GM19467 (cell line): Measurements from ENCODE around the gene FTL.
"Not testable (repeated sequence)": the region's sequence is repeated elsewhere in the genome, so short reads cannot be mapped to it uniquely, and the experiment has no call there.

Source experiments
- ATAC-seq: cut with Tn5 transposase; IDR thresholded peaks from one replicate; pipeline ENCODE4 v1.9.1; 2021; ENCODE audit warnings: mild to moderate bottlenecking, moderate library complexity; ENCODE audit not compliant: unreplicated experiment

The FTL gene

GRCh38 chr19:48965040-48965805 is at the start of gene FTL:
Gene FTL, plus strand, starts transcription at chr19:48965309. Its CDS starts 199 bp downstream, at chr19:48965508.
- ATAC-seq: peak; percentile 48

- no peak for ATAC-seq
These were observed 49.4 kb upstream of the FTL start for GRCh38 chr19:48915757-48916156.

- ATAC-seq: no peak
These were observed 47.0 kb upstream of the FTL start for GRCh38 chr19:48918071-48918470.

GRCh38 chr19:48918801-48919247 is 46.3 kb upstream of the FTL start:
- ATAC-seq: no peak

DNA sequence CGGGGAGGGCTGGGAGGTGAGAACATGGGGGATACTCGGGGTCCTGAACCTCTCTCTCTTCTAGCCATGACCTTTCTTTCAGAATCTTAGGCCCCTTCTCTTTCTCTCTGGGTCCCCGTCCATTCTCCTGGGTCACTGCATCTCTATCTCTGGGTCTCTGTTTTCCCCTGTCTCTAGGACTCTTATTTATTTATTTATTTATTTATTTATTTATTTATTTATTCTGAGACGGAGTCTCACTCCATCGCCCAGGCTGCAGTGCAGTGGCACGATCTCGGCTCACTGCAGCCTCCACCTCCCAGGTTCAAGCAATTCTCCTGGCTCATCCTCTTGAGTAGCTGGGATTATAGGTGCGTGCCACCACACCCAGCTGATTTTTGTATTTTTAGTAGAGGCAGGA is 45.8 kb upstream of the FTL start:
- not testable (repeated sequence) for ATAC-seq

- no peak for ATAC-seq
These were observed 44.2 kb upstream of the FTL start for GRCh38 chr19:48920949-48921348.

GRCh38 chr19:48921721-48922500 is 43.2 kb upstream of the FTL start:
- ATAC-seq: no peak

- ATAC-seq: no peak
These were observed 42.3 kb upstream of the FTL start for GRCh38 chr19:48922548-48923490.

DNA sequence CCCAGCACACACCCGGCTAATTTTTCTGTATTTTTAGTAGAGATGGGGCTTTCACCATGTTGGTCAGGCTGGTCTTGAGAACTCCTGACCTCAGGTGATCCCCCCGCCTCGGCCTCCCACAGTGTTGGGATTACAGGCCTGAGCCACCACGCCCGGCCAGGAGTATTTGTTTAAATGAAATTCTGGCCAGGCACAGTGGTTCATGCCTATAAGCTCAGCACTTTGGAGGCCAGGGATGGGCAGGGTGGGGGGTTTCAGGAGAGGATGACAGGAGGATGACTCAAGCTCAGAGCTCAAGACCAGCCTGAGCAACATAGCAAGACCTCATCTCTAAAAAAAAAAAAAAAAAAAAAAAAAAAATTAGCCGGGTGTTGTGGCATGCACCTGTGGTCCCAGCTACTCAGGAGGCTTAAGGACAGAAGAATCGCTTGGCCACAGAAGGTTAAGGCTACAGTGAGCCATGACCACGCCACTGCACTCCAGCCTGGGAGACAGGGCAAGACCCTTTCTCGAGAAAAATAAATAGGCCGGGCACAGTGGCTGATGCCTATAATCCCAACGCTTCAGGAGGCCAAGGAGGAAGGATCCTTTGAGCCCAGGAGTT is 39.8 kb upstream of the FTL start:
- no peak for ATAC-seq

GRCh38 chr19:48925890-48926289 is 39.2 kb upstream of the FTL start:
- ATAC-seq: not testable (repeated sequence)

DNA sequence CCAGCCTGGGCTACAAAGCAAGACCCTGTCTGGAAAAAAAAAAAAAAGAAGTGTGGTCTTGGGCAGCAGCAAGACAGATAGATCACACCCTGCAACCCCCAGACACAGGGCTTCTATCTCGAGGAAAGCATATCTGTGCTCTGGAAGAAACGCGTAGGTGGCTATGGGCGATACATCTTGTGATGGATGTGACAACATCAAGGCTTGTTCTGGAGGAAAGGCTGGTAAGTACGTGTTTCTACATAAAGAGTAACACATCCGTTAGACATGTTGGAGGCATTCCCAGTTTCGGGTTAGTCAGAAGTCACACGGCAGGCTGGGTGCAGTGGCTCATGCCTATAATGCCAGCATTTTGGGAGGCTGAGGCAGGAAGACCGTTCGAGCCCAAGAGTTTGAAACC is 38.2 kb upstream of the FTL start:
- ATAC-seq: no peak

- ATAC-seq: not testable (repeated sequence)
These were observed 37.4 kb upstream of the FTL start for GRCh38 chr19:48927692-48928091.

- ATAC-seq: no peak
These were observed 36.7 kb upstream of the FTL start for GRCh38 chr19:48928164-48929025.

DNA sequence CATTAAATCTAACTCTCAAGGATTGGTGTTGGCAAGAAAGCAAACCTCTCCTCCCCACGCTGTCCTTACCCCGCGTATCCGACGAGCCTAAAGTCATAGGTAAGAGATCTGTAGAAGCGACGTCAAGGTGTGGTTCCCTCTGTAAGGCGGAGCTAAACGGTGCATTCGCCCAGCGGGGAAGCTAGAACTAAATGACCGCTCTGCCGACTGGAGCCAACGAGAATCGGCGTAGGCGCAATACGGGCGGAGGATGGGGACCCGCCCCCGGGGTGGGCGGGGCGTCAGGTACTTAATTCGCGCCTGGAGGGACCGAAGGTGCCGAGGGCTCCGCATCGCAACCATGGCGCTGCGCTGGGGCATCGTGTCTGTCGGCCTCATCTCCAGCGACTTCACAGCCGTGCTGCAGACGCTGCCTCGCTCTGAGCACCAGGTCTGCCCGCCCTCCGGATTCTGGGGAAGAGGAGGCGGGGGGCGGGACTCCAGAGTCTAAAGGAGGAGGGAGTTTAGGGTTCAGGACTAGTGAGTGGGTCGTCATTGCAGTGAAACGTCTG is 31.7 kb upstream of the FTL start, which contains the start of gene DHDH:
TSS of gene DHDH (plus strand) at position 318 of the 551 bp plus-strand sequence. CDS start at position 341, 23 bp downstream.
- ATAC-seq: peak; percentile 69

- no peak for ATAC-seq
These were observed 30.3 kb upstream of the FTL start for GRCh38 chr19:48934837-48935236.

GRCh38 chr19:48935864-48936263 is 29.2 kb upstream of the FTL start:
- ATAC-seq: no peak

DNA sequence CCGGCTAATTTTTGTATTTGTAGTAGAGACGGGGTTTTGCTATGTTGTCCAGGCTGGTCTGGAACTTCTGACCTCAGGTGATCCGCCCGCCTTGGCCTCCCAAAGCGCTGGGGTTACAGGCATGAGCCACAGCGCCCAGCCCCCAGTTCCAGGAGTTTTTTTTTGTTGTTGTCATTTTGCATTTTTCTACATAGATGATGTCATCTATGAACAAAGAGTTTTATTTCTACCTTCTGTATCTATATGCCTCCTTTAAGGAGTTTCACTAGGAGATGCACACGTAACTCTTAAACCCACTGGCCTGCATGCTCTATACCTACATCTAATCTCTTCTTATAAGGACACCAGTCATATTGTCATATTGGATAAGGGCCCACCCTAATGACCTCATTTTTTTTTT is 26.9 kb upstream of the FTL start:
- ATAC-seq: no peak

DNA sequence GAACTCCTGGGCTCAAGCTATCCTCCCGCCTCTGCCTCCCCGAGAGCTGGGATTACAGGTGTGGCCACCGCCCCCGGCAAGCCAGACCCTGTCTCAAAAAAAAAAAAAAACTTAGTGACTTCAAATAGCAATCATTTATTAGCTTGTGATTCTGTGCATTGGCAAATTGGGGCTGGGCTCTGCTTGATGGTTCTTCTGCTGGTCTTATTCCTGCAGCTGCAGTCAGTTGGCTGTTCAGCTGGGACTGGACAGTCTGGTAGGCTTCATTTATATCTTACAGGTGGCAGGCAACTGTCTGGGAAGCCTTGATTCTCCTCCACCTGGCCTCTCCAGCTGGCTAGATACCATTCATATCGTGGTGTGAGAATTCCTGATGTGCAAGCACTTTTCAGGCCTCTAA is 24.2 kb upstream of the FTL start:
- no peak for ATAC-seq

- ATAC-seq: no peak
These were observed 22.0 kb upstream of the FTL start for GRCh38 chr19:48943081-48943480.
